ENCODE results near the gene PAM16.

The PAM16 gene

GRCh38 chr16:4314532-4315185 lies 36.5 kb downstream of the PAM16 start:
- peak overlapping the region; percentile 51 for H3K4me3 ChIP-seq (ENCODE audit: low read depth, low read length)
- H3K36me3 ChIP-seq, result no peaks in the 10 kb centered on the region
- 0 out of 2 replicates have a peak, but pooled peaks have one; percentile 12 for TF ChIP-seq CTCF (IDR thresholded peaks at IDR 0.05; ENCODE audit: low read depth, low read length)
- no peak for DNase-seq
- H3K27ac ChIP-seq, result peak overlapping the region; percentile 96
- H3K9me3 ChIP-seq (ENCODE audit: severe bottlenecking), result no peaks in the 10 kb centered on the region
- no peaks in the 10 kb centered on the region for H3K27me3 ChIP-seq (ENCODE audit: insufficient read depth, low read depth, severe bottlenecking)

- no peaks in the 10 kb centered on the region for H3K9me3 ChIP-seq (ENCODE audit: severe bottlenecking)
- TF ChIP-seq CTCF (IDR thresholded peaks at IDR 0.05; ENCODE audit: low read depth, low read length), result no peak; the same call in 1 of the 2 replicates
- H3K4me3 ChIP-seq (ENCODE audit: low read depth, low read length), result no peak overlapping the region
- no peak for DNase-seq
- H3K36me3 ChIP-seq, result no peaks in the 10 kb centered on the region
- H3K27me3 ChIP-seq (ENCODE audit: insufficient read depth, low read depth, severe bottlenecking), result no peaks in the 10 kb centered on the region
- no peak overlapping the region for H3K27ac ChIP-seq
Measured at GRCh38 chr16:4313563-4314531, 37.3 kb downstream of the PAM16 start.

- H3K27me3 ChIP-seq (ENCODE audit: insufficient read depth, low read depth, severe bottlenecking), result no peaks in the 10 kb centered on the region
- peak; percentile 40 for TF ChIP-seq CTCF (IDR thresholded peaks at IDR 0.05; ENCODE audit: low read depth, low read length)
- H3K9me3 ChIP-seq (ENCODE audit: severe bottlenecking), result no peaks in the 10 kb centered on the region
- no peak overlapping the region for H3K27ac ChIP-seq
- no peak for DNase-seq
- no peaks in the 10 kb centered on the region for H3K36me3 ChIP-seq
- no peak overlapping the region for H3K4me3 ChIP-seq (ENCODE audit: low read depth, low read length)
Measured at GRCh38 chr16:4309833-4310266, 41.3 kb downstream of the PAM16 start.

GRCh38 chr16:4309102-4309832 lies 41.9 kb downstream of the PAM16 start:
- no peak overlapping the region for H3K4me3 ChIP-seq (ENCODE audit: low read depth, low read length)
- DNase-seq, result no peak
- no peaks in the 10 kb centered on the region for H3K9me3 ChIP-seq (ENCODE audit: severe bottlenecking)
- H3K36me3 ChIP-seq, result no peaks in the 10 kb centered on the region
- no peak overlapping the region for H3K27ac ChIP-seq
- no peaks in the 10 kb centered on the region for H3K27me3 ChIP-seq (ENCODE audit: insufficient read depth, low read depth, severe bottlenecking)
- no peak for TF ChIP-seq CTCF (IDR thresholded peaks at IDR 0.05; ENCODE audit: low read depth, low read length)

GRCh38 chr16:4307215-4308037 lies 43.7 kb downstream of the PAM16 start:
- H3K27me3 ChIP-seq (ENCODE audit: insufficient read depth, low read depth, severe bottlenecking), result no peaks in the 10 kb centered on the region
- no peak for TF ChIP-seq CTCF (IDR thresholded peaks at IDR 0.05; ENCODE audit: low read depth, low read length)
- peak overlapping the region; percentile 85 for H3K27ac ChIP-seq
- H3K36me3 ChIP-seq, result no peaks in the 10 kb centered on the region
- H3K9me3 ChIP-seq (ENCODE audit: severe bottlenecking), result no peaks in the 10 kb centered on the region
- H3K4me3 ChIP-seq (ENCODE audit: low read depth, low read length), result no peak overlapping the region
- DNase-seq, result no peak

Data from WERI-Rb-1 (cell line).